ENCODE measurements around the gene BNC2.

- TF ChIP-seq CTCF (IDR thresholded peaks at IDR 0.05) = no peak
- TF ChIP-seq POLR2AphosphoS5 (IDR thresholded peaks at IDR 0.05; ENCODE audit: low read depth, low read length) = no peak
- TF ChIP-seq, protein P1, sequence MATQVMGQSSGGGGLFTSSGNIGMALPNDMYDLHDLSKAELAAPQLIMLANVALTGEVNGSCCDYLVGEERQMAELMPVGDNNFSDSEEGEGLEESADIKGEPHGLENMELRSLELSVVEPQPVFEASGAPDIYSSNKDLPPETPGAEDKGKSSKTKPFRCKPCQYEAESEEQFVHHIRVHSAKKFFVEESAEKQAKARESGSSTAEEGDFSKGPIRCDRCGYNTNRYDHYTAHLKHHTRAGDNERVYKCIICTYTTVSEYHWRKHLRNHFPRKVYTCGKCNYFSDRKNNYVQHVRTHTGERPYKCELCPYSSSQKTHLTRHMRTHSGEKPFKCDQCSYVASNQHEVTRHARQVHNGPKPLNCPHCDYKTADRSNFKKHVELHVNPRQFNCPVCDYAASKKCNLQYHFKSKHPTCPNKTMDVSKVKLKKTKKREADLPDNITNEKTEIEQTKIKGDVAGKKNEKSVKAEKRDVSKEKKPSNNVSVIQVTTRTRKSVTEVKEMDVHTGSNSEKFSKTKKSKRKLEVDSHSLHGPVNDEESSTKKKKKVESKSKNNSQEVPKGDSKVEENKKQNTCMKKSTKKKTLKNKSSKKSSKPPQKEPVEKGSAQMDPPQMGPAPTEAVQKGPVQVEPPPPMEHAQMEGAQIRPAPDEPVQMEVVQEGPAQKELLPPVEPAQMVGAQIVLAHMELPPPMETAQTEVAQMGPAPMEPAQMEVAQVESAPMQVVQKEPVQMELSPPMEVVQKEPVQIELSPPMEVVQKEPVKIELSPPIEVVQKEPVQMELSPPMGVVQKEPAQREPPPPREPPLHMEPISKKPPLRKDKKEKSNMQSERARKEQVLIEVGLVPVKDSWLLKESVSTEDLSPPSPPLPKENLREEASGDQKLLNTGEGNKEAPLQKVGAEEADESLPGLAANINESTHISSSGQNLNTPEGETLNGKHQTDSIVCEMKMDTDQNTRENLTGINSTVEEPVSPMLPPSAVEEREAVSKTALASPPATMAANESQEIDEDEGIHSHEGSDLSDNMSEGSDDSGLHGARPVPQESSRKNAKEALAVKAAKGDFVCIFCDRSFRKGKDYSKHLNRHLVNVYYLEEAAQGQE (IDR thresholded peaks at IDR 0.05; ENCODE audit: insufficient read depth in 1 of 2, low read depth in 2 of 2, low read length in 1 of 2) = no peak
- TF ChIP-seq SIN3A (IDR thresholded peaks at IDR 0.05; ENCODE audit: borderline replicate concordance, insufficient read depth, low read depth, low read length) = no peak
Measured at GRCh38 chr9:16561121-16561520, 309.3 kb downstream of the BNC2 start.

All from Panc1 (cell line).